ENCODE measurements around the gene GATA3.
A peak's percentile ranks its signal among the peaks of the same experiment; 100 is the strongest.

GATA3 gene

DNA sequence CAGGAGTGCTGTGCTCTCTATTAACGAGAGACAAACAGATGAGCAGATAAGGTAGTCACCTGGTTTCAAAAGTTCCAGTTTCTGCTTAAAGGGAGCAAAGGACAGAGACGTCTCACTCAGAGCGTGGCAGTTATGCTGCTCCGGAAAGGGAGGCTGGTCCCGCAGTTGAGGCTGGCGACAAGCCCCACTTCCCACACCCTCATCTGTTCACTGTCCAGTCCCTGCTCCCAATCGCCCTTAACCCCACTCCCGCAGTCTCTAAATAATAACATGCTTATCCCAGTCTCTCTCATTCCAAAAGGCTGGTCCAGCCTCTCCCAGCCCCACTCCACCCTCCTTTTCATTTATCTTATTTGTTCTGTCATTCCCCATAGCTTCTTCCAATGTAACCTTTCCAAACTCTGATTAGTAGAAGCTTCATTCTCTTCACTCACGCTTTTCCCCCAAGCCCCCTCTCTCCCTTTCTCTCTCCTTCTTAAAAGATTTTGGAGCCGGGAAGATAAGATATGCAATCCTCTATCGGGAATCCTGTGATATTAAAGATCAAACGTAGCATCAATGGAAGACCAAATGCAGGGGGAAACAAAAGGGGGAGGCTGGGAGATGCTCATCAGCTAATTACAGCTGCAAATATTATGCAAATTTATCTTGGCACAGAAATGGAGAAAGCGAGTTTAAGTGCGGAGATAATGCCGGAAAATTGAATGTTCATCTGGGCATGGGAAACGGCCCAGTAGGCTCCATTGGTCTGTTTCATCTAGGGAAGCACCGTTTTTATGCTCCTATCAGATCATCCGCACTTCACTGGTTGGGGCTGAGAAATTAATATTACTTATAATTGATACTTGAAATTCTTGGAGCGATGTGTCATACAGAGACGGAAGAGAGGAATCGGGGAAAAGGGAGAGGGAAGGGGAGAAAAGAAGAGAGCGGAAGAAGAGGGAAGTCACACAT, 16.3 kb upstream of the GATA3 start:
- no peak for DNase-seq

GRCh38 chr10:8039321-8039881, 15.1 kb upstream of the GATA3 start:
- DNase-seq = no peak

- DNase-seq = no peak
Measured at GRCh38 chr10:8040651-8041050, 13.8 kb upstream of the GATA3 start.

DNA sequence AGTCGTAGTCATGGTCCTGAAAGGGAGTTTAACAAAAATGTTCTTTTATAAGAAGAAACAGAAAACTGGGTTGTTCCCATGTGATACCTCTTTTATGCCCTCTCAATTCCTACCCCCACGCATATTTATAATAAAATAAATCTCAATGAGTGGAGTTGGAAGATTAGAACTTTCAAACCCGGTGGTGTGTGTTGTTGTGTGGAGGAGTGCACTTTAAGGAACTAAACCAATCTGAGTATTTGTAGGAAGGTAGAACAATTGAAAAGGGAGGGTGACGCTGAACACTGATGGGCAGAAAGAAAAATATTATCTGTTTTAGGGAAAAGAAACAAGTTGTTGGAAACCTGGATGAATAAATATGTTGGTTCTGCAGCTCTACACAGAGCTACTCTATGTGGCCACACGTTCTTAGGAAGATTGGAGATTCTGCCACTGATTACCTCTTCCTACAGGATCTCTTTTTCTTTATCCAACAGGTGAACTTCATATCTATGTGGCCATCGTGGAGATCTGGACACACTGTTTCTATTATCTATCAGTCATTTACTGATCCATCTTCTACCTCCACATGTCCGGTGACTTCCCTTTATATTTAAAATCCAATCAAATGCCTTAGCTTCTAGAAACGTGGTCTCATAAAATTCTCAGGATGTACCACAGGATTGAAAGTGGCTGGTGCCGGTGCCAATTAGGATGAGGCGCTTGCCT, 13.1 kb upstream of the GATA3 start:
- no peak for DNase-seq

GRCh38 chr10:8041992-8042720, 12.3 kb upstream of the GATA3 start:
- no peak for DNase-seq

- DNase-seq = no peak
Measured at GRCh38 chr10:8042721-8043568, 11.5 kb upstream of the GATA3 start.

GRCh38 chr10:8043569-8044306, 10.8 kb upstream of the GATA3 start:
- DNase-seq = no peak

GRCh38 chr10:8044331-8044907, 10.1 kb upstream of the GATA3 start:
- no peak for DNase-seq

- DNase-seq = no peak
Measured at GRCh38 chr10:8044908-8045725, 9.4 kb upstream of the GATA3 start.

DNA sequence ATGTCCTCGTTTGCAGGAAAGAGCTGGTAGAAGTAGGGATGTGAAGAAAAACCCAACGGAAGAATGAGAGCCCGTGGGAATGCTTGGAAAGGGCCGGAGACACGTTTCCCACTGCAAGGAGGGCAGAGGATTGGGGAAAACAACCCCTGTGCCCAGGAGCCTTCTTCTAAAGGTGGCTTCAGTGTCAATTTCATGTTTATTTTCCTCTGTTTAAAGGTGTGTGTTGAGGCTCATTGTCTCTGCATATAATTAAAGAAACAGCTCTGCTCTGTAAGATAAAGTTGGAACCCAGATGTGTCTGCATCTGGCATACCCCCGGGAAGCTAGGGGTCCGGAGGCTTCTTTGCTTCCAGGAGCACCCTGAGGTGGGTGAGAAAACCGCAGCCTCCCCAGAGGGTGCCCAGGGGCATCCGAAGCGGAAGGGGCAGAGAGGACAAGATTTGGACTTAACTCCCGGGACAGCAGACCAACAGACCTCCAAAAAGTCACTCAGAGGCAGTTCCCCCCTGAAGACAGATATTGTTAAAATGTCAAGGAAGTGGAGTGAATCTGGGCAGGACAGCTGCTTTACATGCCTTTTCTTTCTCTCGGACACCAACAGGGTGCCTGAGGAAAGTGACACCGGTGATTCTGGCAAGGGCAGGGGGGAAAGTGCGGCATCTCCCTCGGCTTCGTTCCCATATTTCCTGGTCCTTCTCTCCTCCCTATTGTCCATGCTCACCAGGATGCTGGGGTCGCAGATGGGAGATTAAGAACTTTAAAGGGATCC, 8.6 kb upstream of the GATA3 start:
- no peak for DNase-seq

GRCh38 chr10:8047452-8048280, 6.8 kb upstream of the GATA3 start:
- no peak for DNase-seq

DNA sequence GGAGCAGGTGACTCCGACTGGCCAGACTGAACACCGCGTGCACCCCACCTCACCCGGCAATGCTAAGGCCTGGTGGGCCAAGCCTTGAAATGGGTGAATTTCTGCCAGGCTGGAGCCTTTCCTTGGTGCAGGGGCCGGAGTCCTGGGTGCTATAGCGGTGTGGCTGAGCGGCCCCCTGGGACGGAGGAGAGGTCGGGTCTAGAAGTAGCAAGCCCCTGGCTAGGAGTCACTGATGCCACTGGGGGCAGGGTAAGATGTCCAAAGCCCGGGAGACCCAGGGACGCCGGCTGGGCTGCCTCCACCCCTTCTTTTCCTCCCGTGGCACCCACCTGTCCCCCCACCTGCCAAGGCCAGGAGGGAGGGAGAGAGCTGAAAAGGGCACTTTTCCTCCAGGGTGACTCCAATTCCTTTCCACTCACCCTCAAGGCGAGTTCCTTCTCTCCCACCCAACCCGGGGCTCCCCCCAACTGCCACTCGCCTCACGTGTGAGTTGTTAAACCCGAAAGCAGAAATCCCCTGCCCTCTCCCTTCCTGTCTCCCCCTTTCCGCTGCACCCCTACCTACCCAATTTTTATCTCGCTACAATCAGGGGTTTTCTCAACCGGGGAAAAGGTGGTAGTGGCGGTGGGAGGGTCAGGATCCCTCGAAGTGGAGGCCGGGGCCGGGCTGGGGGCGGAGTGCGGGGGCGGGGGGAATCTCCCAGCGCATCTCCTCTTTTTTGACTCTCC, 6.0 kb upstream of the GATA3 start:
- DNase-seq = peak; percentile 43

GRCh38 chr10:8049045-8049864, 5.2 kb upstream of the GATA3 start:
- no peak for DNase-seq

DNA sequence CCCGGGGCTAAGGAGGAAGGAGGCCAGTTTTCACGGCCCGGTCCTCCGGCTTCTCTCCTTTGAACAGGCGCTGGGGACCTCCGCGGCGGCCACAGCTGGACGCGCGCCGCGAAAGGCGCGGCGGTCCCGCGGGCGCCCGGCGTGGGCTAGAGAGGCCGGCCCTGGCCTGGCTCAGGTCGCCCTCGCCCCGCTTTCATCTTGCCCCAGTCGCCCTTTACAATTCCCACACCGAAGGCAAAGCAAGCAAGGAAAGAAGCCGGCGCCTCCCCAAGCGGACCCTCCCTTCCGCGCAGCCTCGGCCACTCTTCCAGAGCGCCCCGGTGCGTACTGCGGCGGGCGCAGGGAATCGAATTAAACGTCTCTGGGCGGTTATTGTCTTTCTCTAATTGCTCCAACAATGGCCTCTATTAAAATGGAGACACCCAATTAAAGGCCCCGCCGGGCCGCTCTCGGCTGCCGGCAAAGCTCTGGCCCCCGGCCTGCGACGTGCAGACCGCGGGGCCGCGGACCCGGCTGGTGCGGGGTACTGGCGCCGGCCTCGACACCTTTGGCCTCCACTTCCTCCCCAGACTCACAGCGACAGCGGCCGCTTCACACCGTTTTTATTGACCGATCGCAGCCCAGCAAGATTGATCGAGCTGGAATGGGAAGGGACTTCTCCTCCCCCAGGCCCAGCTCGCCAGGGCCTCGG, 4.5 kb upstream of the GATA3 start:
- DNase-seq = no peak

GRCh38 chr10:8050556-8051108, 3.9 kb upstream of the GATA3 start:
- DNase-seq = no peak

Data from activated CD4-positive, alpha-beta T cell treated with anti-CD3 and anti-CD28 coated beads, Interleukin-2, amount 50 U/mL, for 1 hour (primary cell).